22Rv1 (cell line): ENCODE measurements around the gene ZNF366.

Experiments
- H3K27ac ChIP-seq: fragments of 450-650 bp; 2 replicates; pipeline ENCODE4 v1.5.1; 2017
- CTCF ChIP-seq: fragments of 450-650 bp; IDR thresholded peaks from 2 replicates; pipeline ENCODE4 v1.5.1; 2017; ENCODE audit warnings: mild to moderate bottlenecking
- ZFX ChIP-seq: fragments of 450-650 bp; IDR thresholded peaks from 2 replicates; pipeline ENCODE4 v1.6.1; 2017; ENCODE audit warnings: antibody characterized with exemption, borderline replicate concordance

The ZNF366 gene

GRCh38 chr5:72417333-72418062 lies 89.7 kb downstream of the ZNF366 start:
- H3K27ac ChIP-seq, result no peak overlapping the region
- TF ChIP-seq ZFX (no peak), CTCF (no peak)

- no peak for TF ChIP-seq ZFX
- no peak for TF ChIP-seq CTCF
- H3K27ac ChIP-seq, result no peak overlapping the region
These were observed 91.4 kb downstream of the ZNF366 start for GRCh38 chr5:72415616-72416325.

GRCh38 chr5:72412283-72413055 lies 94.7 kb downstream of the ZNF366 start:
- TF ChIP-seq CTCF, result no peak
- no peak for TF ChIP-seq ZFX
- H3K27ac ChIP-seq, result no peak overlapping the region

GRCh38 chr5:72410688-72411295 lies 96.4 kb downstream of the ZNF366 start:
- TF ChIP-seq CTCF, result no peak
- no peak for TF ChIP-seq ZFX
- no peak overlapping the region for H3K27ac ChIP-seq

GRCh38 chr5:72408603-72409002 lies 98.6 kb downstream of the ZNF366 start:
- no peak overlapping the region for H3K27ac ChIP-seq
- TF ChIP-seq CTCF, result no peak
- TF ChIP-seq ZFX, result no peak

GRCh38 chr5:72408127-72408526 lies 99.1 kb downstream of the ZNF366 start:
- no peak for TF ChIP-seq ZFX
- no peak for TF ChIP-seq CTCF
- H3K27ac ChIP-seq, result no peak overlapping the region
